ENCODE measurements around the gene PRRG1. TPM values are rescaled to one million over a fixed set of nuclear protein-coding genes. Genes with fewer than 3 reads are reported as not detected.

Gene PRRG1
- total RNA-seq, 1 experiment from 2014 or later: 9.0 TPM

- no peak overlapping the region for H2AK5ac ChIP-seq (ENCODE audit: insufficient read length, low read length)
- no peak overlapping the region for H3K23ac ChIP-seq (ENCODE audit: insufficient read length, low read depth, low read length)
- H2BK5ac ChIP-seq (ENCODE audit: insufficient read length, low read length): no peak overlapping the region
- WGBS (ENCODE audit: extremely low coverage, insufficient read length, low lambda C conversion rate): no CpG with 5 or more reads among the region's 2 CpGs
- H3K4me1 Mint-ChIP-seq: peaks cover 14 to 20% of the 10 kb centered on the region in 2 experiments
- H3K14ac ChIP-seq (ENCODE audit: insufficient read depth, low read length): no peak overlapping the region
- H2BK120ac ChIP-seq (ENCODE audit: low read depth, low read length, poor library complexity, severe bottlenecking): no peak overlapping the region
- H3K4me1 ChIP-seq (ENCODE audit: insufficient read depth, low read length): no peaks in the 10 kb centered on the region; the same call in 1 of the 2 replicates
- H2BK12ac ChIP-seq (ENCODE audit: insufficient read length, low read depth, low read length): no peak overlapping the region
- H3K27me3 Mint-ChIP-seq (ENCODE audit: low read depth): no peaks in the 10 kb centered on the region
- no peaks in the 10 kb centered on the region for H3K79me1 ChIP-seq (ENCODE audit: insufficient read depth, low read depth, low read length, poor library complexity, severe bottlenecking)
- H2BK20ac ChIP-seq (ENCODE audit: low read depth, low read length, poor library complexity, severe bottlenecking): no peak overlapping the region
- no peak overlapping the region for H3K9ac ChIP-seq (ENCODE audit: extremely low read depth, insufficient read length, low read length)
- H4K20me1 ChIP-seq (ENCODE audit: control insufficient read depth, insufficient read depth, insufficient read length): no peaks in the 10 kb centered on the region
- DNase-seq: no peak
- no peaks in the 10 kb centered on the region; the same call in 1 of the 2 replicates for H3K79me2 ChIP-seq (ENCODE audit: insufficient read depth, low read length)
- H3K9me3 ChIP-seq (ENCODE audit: control insufficient read depth, low read depth, low read length): peaks cover 4% of the 10 kb centered on the region
- no peaks in the 10 kb centered on the region for H3K23me2 ChIP-seq (ENCODE audit: insufficient read length, low read depth, low read length, poor library complexity, severe bottlenecking)
- peaks cover 31 to 47% of the 10 kb centered on the region in 2 experiments for H3K9me3 Mint-ChIP-seq
- no peak overlapping the region for H2AFZ ChIP-seq (ENCODE audit: low read length)
- H3K27me3 ChIP-seq (ENCODE audit: insufficient read depth, low read length): no peaks in the 10 kb centered on the region
- H3K36me3 Mint-ChIP-seq (ENCODE audit: insufficient read depth in 1 of 3, low read depth in 3 of 3): peaks cover 0 to 6% (median 5%) of the 10 kb centered on the region in 3 experiments; a peak in 3 of 7 replicates
- H3K18ac ChIP-seq (ENCODE audit: insufficient read length, low read depth, low read length): no peak overlapping the region
- H3K27ac ChIP-seq (ENCODE audit: insufficient read length, low read depth, low read length): no peak overlapping the region
- H4K5ac ChIP-seq (ENCODE audit: insufficient read length, low read depth, low read length): no peak overlapping the region
- H3K56ac ChIP-seq (ENCODE audit: insufficient read length, low read depth, low read length): no peak overlapping the region
- no peak overlapping the region for H4K8ac ChIP-seq (replicated peaks; ENCODE audit: insufficient read length, low read depth, low read length)
- H3K4me3 Mint-ChIP-seq: no peak overlapping the region
- TF ChIP-seq CTCF (conservative IDR thresholded peaks at IDR 0.05): no peak
- no peak overlapping the region for H2BK15ac ChIP-seq (ENCODE audit: low read depth, low read length)
- H4K91ac ChIP-seq (ENCODE audit: insufficient read length, low read depth, low read length): no peak overlapping the region
- no peak overlapping the region for H3K4ac ChIP-seq (ENCODE audit: low read depth, low read length)
- H3K27ac Mint-ChIP-seq: no peak overlapping the region
- H3K4me2 ChIP-seq (ENCODE audit: insufficient read depth, insufficient read length, low read length): no peak overlapping the region
- H3T11ph ChIP-seq (ENCODE audit: low read length): no peak overlapping the region
These were observed 29.2 kb downstream of the PRRG1 start for GRCh38 chrX:37378404-37378803.
